Measurements from ENCODE around the gene OBSCN. TPM values are rescaled to one million over a fixed set of nuclear protein-coding genes. Genes with fewer than 3 reads are reported as not detected.

The OBSCN gene
- total RNA-seq, 1 donor from 2014 or later, result 5.1 TPM

DNA sequence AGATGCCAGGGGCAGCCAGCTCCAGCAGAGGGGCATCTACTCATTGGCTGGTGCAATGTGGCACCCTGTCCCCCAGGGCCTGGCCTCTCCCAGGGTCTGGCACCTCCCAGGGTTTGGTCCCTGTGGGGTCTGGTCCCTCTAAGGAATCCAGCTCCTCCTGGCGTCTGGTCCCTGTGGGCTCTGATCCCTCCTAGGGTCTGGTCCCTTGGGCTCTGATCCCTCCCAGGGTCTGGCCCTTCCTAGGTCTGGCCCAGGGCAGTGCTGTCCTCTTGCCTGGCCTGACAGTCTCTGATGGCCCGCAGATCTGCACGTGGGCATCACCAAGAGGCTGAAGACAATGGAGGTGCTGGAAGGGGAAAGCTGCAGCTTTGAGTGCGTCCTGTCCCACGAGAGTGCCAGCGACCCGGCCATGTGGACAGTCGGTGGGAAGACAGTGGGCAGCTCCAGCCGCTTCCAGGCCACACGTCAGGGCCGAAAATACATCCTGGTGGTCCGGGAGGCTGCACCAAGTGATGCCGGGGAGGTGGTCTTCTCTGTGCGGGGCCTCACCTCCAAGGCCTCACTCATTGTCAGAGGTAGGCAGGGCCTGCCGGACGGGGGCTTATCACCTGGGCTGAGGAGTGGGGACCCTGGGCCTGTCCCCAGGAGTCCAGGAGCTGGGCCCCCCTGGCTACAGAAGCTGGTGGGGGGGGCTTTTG is 73.9 kb downstream of the OBSCN start:
- DNase-seq (ENCODE audit: low spot score), result no peak
- TF ChIP-seq EZH2phosphoT487 (IDR thresholded peaks at IDR 0.05), result no peak
- TF ChIP-seq, protein P1, sequence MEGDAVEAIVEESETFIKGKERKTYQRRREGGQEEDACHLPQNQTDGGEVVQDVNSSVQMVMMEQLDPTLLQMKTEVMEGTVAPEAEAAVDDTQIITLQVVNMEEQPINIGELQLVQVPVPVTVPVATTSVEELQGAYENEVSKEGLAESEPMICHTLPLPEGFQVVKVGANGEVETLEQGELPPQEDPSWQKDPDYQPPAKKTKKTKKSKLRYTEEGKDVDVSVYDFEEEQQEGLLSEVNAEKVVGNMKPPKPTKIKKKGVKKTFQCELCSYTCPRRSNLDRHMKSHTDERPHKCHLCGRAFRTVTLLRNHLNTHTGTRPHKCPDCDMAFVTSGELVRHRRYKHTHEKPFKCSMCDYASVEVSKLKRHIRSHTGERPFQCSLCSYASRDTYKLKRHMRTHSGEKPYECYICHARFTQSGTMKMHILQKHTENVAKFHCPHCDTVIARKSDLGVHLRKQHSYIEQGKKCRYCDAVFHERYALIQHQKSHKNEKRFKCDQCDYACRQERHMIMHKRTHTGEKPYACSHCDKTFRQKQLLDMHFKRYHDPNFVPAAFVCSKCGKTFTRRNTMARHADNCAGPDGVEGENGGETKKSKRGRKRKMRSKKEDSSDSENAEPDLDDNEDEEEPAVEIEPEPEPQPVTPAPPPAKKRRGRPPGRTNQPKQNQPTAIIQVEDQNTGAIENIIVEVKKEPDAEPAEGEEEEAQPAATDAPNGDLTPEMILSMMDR (IDR thresholded peaks at IDR 0.05), result no peak
- no peak for TF ChIP-seq EZH2 (IDR thresholded peaks at IDR 0.05)

DNA sequence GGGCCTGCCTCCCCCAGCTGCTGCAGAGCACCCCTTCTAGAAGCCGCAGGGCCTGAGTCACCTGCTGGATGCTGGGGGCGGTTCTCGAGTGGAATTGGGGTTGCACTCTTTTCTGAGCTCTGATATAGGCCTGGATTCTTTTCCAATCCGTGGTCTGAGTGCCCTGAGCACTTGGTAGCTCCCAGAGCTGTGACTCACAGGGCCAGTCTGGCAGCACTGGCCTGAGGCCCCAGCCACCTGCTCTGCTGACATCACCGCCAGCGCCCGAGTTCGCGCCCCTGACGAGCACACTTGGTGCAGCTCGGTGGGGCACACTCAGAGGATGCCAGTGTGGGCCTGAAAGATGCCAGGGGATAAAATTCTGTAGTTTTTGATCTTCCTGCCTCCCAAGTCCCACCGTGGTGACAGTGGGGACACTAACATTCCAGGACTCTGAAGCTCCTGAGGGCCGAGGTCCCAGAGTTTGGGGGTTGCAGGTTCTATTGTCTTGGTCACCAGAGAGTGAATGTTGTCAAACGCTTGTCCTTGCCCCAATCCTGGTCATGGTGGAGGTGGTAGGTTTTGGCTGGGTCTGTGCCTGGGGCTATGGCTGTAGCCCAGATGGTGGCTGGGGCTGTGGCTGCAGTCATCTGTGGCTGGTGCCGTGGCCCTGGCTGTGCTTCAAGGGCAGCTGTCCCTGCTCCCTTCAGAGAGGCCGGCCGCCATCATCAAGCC is 74.6 kb downstream of the OBSCN start:
- peaks cover 4% of the 10 kb centered on the region for H3K4me1 Mint-ChIP-seq
- Histone ChIP-seq H3K27me3 (no peaks in the 10 kb centered on the region), H3K4me2 (no peak overlapping the region), H3K4me3 (no peak overlapping the region), H3K9me3 (ENCODE audit: low read depth) (no peaks in the 10 kb centered on the region), H3K79me2 (ENCODE audit: low read depth) (no peaks in the 10 kb centered on the region), H3K4me1 (no peaks in the 10 kb centered on the region), H2AFZ (replicated peaks) (no peak overlapping the region), H3K36me3 (no peaks in the 10 kb centered on the region), H3K27ac (no peak overlapping the region), H3F3A (ENCODE audit: low read depth) (no peaks in the 10 kb centered on the region), H3K9ac (no peak overlapping the region), H4K20me1 (ENCODE audit: low read depth) (no peaks in the 10 kb centered on the region)
- no peak for DNase-seq (ENCODE audit: low spot score)
- TF ChIP-seq, protein P1 (IDR thresholded peaks at IDR 0.05), result no peak
- TF ChIP-seq EZH2 (IDR thresholded peaks at IDR 0.05), result no peak
- TF ChIP-seq EZH2phosphoT487 (IDR thresholded peaks at IDR 0.05), result no peak
- H3K9me3 Mint-ChIP-seq, result no peaks in the 10 kb centered on the region
- peaks cover 11% of the 10 kb centered on the region for H3K36me3 Mint-ChIP-seq
- no peak overlapping the region for H3K27ac Mint-ChIP-seq
- peaks cover 6% of the 10 kb centered on the region for H3K27me3 Mint-ChIP-seq (ENCODE audit: insufficient read depth, low read depth)
- no peak overlapping the region for H3K4me3 Mint-ChIP-seq

More for the DNA sequence above, 73.9 kb downstream of the OBSCN start:
- Histone ChIP-seq H2AFZ (replicated peaks) (no peak overlapping the region), H3K79me2 (ENCODE audit: low read depth) (no peaks in the 10 kb centered on the region), H3K9ac (no peak overlapping the region), H3K27ac (no peak overlapping the region), H3F3A (ENCODE audit: low read depth) (no peaks in the 10 kb centered on the region), H3K4me3 (no peak overlapping the region), H4K20me1 (ENCODE audit: low read depth) (no peaks in the 10 kb centered on the region), H3K9me3 (ENCODE audit: low read depth) (no peaks in the 10 kb centered on the region), H3K4me2 (no peak overlapping the region), H3K4me1 (peaks cover under 1% of the 10 kb centered on the region), H3K27me3 (no peaks in the 10 kb centered on the region), H3K36me3 (no peaks in the 10 kb centered on the region)
- peaks cover 8% of the 10 kb centered on the region for H3K27me3 Mint-ChIP-seq (ENCODE audit: insufficient read depth, low read depth)
- peaks cover 4% of the 10 kb centered on the region for H3K4me1 Mint-ChIP-seq
- H3K27ac Mint-ChIP-seq, result no peak overlapping the region
- no peaks in the 10 kb centered on the region for H3K9me3 Mint-ChIP-seq
- H3K36me3 Mint-ChIP-seq, result peaks cover 9% of the 10 kb centered on the region
- H3K4me3 Mint-ChIP-seq, result no peak overlapping the region

DNA sequence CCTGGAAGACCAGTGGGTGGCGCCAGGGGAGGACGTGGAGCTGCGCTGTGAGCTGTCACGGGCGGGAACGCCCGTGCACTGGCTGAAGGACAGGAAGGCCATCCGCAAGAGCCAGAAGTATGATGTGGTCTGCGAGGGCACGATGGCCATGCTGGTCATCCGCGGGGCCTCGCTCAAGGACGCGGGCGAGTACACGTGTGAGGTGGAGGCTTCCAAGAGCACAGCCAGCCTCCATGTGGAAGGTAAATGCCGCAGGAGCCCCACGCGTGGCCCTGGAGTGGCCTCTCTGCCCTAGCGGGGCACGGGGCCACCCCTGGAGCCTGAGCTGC is 75.2 kb downstream of the OBSCN start:
- TF ChIP-seq, protein P1 (IDR thresholded peaks at IDR 0.05), result peak; percentile 8
- TF ChIP-seq EZH2phosphoT487 (IDR thresholded peaks at IDR 0.05), result no peak
- H3K27ac ChIP-seq, result no peak overlapping the region
- H3K9me3 ChIP-seq (ENCODE audit: low read depth), result no peaks in the 10 kb centered on the region
- H3K27ac Mint-ChIP-seq, result no peak overlapping the region
- no peak overlapping the region for H3K4me3 ChIP-seq
- no peak overlapping the region for H2AFZ ChIP-seq (replicated peaks)
- no peaks in the 10 kb centered on the region for H3K4me1 ChIP-seq
- H4K20me1 ChIP-seq (ENCODE audit: low read depth), result no peaks in the 10 kb centered on the region
- no peak overlapping the region for H3K4me3 Mint-ChIP-seq
- H3K27me3 Mint-ChIP-seq (ENCODE audit: insufficient read depth, low read depth), result peaks cover 5% of the 10 kb centered on the region
- DNase-seq (ENCODE audit: low spot score), result no peak
- H3K36me3 ChIP-seq, result no peaks in the 10 kb centered on the region
- H3K4me1 Mint-ChIP-seq, result peaks cover 4% of the 10 kb centered on the region
- H3K9ac ChIP-seq, result no peak overlapping the region
- no peaks in the 10 kb centered on the region for H3K27me3 ChIP-seq
- H3K9me3 Mint-ChIP-seq, result no peaks in the 10 kb centered on the region
- H3K79me2 ChIP-seq (ENCODE audit: low read depth), result no peaks in the 10 kb centered on the region
- no peaks in the 10 kb centered on the region for H3F3A ChIP-seq (ENCODE audit: low read depth)
- peaks cover 11% of the 10 kb centered on the region for H3K36me3 Mint-ChIP-seq
- no peak overlapping the region for H3K4me2 ChIP-seq
